GM20431 (cell line): ENCODE measurements around the gene CYP46A1.
"Not testable (repeated sequence)": the region's sequence is repeated elsewhere in the genome, so short reads cannot be mapped to it uniquely, and the experiment has no call there.

Source experiments
- in situ Hi-C: fragments of 300-500 bp; cut with MseI, MboI; formaldehyde crosslinking; loops from one replicate; pipeline ENCODE4 v1.15.0; 2020; ENCODE audit warnings: low sequenced_read_pairs; ENCODE audit not compliant: unreplicated experiment

CYP46A1 gene

GRCh38 chr14:99655521-99655920 lies 28.6 kb upstream of the CYP46A1 start:
- in situ Hi-C loops: no loop called here

GRCh38 chr14:99656171-99656570 lies 27.9 kb upstream of the CYP46A1 start:
- in situ Hi-C loops: no loop called here

GRCh38 chr14:99657645-99658155 lies 26.4 kb upstream of the CYP46A1 start:
- in situ Hi-C loops: no loop called here

GRCh38 chr14:99658218-99658845 lies 25.8 kb upstream of the CYP46A1 start:
- in situ Hi-C loops: no loop called here

- in situ Hi-C loops: no loop called here
These were observed 24.8 kb upstream of the CYP46A1 start for GRCh38 chr14:99659333-99659741.

GRCh38 chr14:99660006-99660566 lies 24.0 kb upstream of the CYP46A1 start:
- in situ Hi-C loops: no loop called here

GRCh38 chr14:99660794-99661193 lies 23.3 kb upstream of the CYP46A1 start:
- in situ Hi-C loops: no loop called here

- in situ Hi-C loops: not testable (repeated sequence)
These were observed 22.9 kb upstream of the CYP46A1 start for GRCh38 chr14:99661206-99661605.

GRCh38 chr14:99662846-99663245 lies 21.3 kb upstream of the CYP46A1 start:
- in situ Hi-C loops: no loop called here

- in situ Hi-C loops: no loop called here
These were observed 20.6 kb upstream of the CYP46A1 start for GRCh38 chr14:99663386-99664057.

GRCh38 chr14:99664058-99664936 lies 19.8 kb upstream of the CYP46A1 start:
- in situ Hi-C loops: no loop called here

- in situ Hi-C loops: no loop called here
These were observed 19.2 kb upstream of the CYP46A1 start for GRCh38 chr14:99664937-99665273.

GRCh38 chr14:99666533-99666932 lies 17.6 kb upstream of the CYP46A1 start:
- in situ Hi-C loops: no loop called here

GRCh38 chr14:99667045-99667444 lies 17.1 kb upstream of the CYP46A1 start:
- in situ Hi-C loops: no loop called here

GRCh38 chr14:99667821-99668220 lies 16.3 kb upstream of the CYP46A1 start:
- in situ Hi-C loops: no loop called here

- in situ Hi-C loops: no loop called here
These were observed 15.5 kb upstream of the CYP46A1 start for GRCh38 chr14:99668307-99669295.

GRCh38 chr14:99670361-99671234 lies 13.5 kb upstream of the CYP46A1 start:
- in situ Hi-C loops: no loop called here
